NCI-H82 treated with DMSO at 0.1 percent for 48 hours (cell line): ENCODE data around the gene MPPED2.

Experiments
- DNase-seq: peaks from one replicate; lab custom pipeline; 2025; ENCODE audit not compliant: unreplicated experiment; lab: John Stamatoyannopoulos, UW

Gene MPPED2

GRCh38 chr11:30488304-30488998 is 97.7 kb downstream of the MPPED2 start:
- no peak for DNase-seq

GRCh38 chr11:30487200-30487898 is 98.8 kb downstream of the MPPED2 start:
- DNase-seq: no peak

DNA sequence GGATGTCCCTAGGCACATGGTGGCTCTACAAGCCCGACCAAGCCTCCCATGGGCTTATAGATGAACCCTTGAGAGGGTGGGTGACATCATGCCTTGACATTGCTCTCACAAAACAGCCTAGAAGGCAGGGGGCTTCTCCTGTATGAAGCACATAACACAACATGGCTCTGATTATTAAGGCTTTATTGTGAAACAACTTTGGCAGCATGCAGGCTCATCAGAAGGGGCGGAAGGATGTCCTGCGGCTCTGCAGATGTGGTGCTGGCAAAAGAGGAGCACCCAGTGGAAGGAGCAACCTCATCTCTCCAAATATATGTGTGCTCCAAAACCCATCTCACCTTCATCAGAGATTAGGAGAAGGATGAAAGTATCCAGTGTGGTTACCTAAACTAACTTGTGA is 100.4 kb downstream of the MPPED2 start:
- no peak for DNase-seq

DNA sequence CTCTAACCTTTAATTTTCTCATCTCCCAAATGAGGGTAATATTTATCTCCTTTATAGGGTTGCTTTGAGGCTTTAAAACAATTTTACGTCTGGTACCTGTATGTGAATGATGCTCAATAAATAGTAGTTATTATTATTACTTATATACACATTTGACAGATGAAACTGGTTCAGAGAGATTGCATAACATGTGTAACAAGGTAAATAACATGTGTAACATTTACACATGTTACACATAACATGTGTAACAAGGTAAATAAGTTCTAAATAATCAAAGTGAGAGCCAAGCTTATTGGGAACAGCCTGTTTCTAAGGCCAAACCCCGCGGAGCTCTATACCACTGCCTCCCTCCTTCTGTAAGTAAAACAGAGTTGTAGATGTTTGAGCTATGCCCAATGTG is 100.9 kb downstream of the MPPED2 start:
- no peak for DNase-seq

- no peak for DNase-seq
Measured at GRCh38 chr11:30483056-30483455, 103.1 kb downstream of the MPPED2 start.

DNA sequence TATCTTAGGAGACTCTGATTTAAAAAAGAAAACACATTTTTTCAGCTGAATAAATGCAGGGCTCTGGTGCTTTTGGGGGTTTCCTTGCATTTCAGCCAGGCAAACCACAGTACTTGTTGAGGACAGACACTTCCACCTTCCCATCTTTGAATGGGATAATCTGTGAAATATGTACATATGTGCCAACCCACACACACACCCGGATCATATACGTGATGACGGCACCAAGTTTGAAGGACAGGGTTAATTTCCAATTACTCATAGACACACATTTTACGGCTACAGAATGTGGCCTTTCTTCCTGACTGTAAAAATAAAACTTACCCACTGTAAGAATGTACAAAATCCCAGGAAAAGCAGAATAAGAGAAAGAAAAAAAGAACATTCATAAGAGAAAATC is 104.4 kb downstream of the MPPED2 start:
- DNase-seq: no peak

GRCh38 chr11:30481330-30481729 is 104.8 kb downstream of the MPPED2 start:
- DNase-seq: peak; percentile 5

DNA sequence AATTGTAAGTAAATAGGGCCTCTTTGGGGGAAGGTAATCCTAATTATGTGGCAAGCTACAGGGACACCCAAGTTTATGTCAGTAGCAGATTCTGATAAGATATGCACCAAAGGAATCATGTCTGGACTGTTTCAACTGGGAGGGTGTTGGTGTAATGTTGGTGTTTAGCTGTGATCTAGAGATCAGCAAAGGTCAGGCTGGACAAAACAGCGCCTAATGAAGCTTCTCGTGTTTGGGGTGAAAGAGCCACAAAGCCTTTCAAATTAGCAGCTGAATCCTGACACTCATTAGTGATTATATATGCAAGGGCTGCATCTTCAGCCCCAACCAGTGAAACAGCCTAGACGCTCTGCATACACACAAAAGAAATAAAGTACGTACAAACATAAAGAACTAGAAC is 106.3 kb downstream of the MPPED2 start:
- no peak for DNase-seq

DNA sequence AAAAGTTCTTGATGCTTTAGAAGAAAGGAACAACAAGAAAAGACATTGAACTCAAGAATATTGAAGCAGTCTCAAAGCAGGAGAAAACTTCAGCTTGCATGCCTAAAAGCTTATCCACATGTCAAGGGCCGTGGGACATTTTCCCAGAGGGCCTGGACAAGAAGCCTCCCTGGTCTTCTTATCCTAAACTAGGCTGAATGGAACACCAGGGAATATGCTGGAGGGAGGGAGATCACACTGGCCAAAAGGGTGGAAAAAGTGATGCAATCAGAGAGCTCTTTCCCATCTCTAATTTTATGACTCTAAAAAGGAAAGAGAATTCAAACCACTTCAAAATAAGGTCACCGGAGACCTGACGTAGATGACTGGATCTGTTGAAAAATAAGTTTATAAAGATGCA is 107.2 kb downstream of the MPPED2 start:
- DNase-seq: no peak

GRCh38 chr11:30477061-30477460 is 109.1 kb downstream of the MPPED2 start:
- no peak for DNase-seq

DNA sequence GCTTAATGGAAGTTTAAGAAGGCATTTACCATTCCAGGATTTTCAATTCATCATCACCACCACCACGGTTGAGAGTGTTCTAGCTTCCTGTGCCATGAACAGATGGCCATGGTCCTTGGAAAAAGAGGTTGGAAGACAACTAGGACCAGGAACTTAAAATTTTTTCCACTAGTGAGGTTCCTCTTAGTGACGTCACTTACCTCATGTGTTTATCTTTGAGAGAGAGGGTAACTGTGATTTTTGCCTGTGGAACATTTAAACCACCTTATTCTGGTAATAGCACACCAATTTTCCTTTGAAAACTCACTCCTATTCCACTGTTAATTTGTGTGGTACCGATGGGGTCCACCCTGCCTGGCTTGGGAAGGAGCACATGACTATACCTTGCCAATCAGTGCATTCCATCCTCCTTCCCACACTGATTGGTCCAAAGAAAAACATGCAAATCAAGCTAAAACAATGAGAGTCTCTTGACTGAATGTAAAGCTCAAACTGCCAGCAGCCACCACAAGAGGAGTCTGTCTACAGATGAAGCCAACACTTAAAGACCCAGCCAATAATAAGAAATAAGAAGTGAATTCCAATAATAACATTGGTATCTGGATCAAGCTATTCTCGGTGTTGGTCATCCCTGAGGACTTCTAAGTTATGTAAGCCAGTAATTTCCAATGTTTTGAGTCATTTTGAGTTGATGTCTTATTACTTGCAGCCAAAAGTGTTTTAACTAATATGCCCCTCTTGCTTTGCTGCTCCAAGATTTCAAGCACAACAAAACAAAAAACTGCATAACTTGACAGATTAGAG is 111.8 kb downstream of the MPPED2 start:
- DNase-seq: no peak

DNA sequence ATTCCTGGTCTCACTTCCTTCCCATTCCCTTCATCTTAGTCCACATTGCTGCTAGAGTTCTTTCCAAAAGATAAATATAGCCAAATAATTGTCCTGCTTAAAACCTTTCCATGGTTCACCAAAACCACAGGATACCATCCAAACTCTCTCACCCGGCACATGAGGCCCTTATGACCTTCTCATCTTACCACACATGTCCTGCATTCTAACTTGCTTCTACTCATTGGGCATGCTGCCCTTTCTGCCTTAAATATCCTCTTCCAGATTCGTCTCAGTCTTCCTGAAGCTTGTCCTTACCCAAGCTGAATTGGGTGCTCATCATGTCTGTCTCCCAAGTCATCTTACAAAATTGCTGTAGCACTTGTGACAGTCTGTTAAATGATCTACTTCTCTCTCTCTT is 114.9 kb downstream of the MPPED2 start:
- DNase-seq: no peak

DNA sequence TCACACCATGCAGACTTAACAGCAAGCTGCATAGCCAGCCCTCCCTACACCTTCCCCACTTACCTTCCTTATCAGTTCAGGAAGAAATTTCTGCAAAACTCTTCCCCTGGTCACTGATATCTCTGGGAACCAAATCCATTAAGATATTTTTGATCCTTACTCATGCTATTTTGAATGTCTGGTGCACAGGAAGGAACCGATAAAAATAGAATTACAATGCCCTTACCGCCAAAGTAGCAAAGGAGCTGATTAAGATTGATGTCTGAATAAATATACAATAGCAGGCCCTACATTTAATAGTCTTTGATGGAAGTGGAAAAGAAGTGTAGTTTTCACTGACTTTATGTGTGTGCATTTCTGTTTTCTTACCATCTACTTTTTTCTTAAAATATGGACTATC is 117.3 kb downstream of the MPPED2 start:
- DNase-seq: no peak

GRCh38 chr11:30467176-30467575 is 119.0 kb downstream of the MPPED2 start:
- DNase-seq: no peak

DNA sequence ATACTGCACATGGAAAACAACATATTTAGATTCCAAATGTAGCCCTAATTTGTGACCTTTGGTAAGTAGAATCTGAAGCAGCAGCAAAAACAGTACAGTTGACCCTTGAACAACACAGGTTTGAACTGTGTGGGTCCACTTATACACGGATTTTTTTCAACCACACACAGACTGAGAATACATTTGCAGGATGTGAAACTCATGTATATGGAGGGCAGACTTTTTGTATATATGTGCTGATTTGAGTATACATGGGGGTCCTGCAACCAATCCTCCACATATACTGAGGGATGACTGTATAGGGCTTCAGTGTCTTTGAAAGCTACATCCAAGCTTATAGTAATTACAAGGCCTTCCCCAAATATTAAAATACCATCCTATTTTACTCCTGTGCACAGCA is 120.5 kb downstream of the MPPED2 start:
- no peak for DNase-seq

DNA sequence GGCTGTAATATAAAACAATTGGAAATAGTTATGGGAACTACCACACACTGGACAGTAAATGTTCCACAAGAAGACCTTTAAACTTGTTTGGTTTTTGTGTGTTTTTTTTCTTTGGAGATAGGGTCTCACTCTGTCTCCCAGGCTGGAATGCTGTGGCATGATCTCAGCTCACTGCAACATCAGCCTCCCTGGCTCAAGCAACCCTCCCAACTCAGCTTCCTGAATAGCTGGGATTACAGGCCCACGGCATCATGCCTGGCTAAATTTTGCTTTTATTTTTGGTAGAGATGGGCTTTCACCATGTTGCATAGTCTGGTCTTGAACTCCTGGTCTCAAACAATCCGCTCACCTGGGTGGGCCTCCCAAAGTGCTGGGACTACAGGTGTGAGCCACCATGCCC is 121.0 kb downstream of the MPPED2 start:
- no peak for DNase-seq

DNA sequence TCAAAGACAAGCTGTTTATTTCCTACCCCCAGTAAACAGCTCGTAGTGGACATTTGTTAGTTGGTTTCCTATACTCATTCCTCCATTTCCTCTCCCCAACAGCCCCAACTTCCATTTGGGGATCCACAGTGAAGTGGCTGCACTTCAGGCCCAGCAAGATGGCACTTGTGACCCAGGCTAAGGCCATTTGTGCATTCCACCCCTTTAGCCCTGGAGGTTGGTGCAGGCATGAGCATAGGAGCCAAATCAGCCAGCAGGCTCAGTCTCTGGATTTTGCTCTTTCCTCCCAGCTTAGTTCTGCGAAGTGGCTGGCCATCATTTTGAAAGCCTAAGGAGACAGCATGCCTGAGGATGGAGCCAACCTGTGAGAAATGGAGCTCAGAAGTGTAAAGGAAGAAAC is 122.9 kb downstream of the MPPED2 start:
- DNase-seq: no peak

DNA sequence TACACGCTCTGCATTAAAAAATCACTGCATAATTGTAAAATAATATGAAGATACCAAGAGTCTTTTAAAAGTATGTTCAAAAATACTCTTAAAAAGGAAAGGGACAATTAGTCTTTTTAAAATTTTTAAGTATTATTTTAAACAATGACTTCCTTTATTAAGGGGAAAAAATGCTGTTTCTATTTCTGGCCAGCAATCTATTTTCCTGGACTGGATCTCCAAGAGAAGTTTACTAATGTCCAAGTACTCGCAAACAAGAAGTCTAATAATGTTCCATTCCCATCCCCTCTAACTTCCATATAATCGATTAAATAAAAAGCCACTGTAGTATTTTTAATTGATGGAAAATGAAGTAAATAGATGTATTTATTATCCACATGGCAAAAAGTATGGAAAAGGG is 123.7 kb downstream of the MPPED2 start:
- no peak for DNase-seq

GRCh38 chr11:30459821-30460220 is 126.3 kb downstream of the MPPED2 start:
- DNase-seq: no peak

- no peak for DNase-seq
Measured at GRCh38 chr11:30459306-30459705, 126.8 kb downstream of the MPPED2 start.

GRCh38 chr11:30458541-30458940 is 127.6 kb downstream of the MPPED2 start:
- no peak for DNase-seq

- no peak for DNase-seq
Measured at GRCh38 chr11:30457087-30457486, 129.1 kb downstream of the MPPED2 start.
